Endodermal cell (in vitro differentiated cells): ENCODE data around the gene DNAJC5G. TPM values are rescaled to one million over a fixed set of nuclear protein-coding genes. Genes with fewer than 3 reads are reported as not detected.

Source experiments
- DNase-seq: peaks from one replicate; pipeline ENCODE4 v3.0.0-alpha.2; 2017
- H3K27ac ChIP-seq: 2 replicates; pipeline ENCODE4 v1.5.1; 2013; ENCODE audit warnings: mild to moderate bottlenecking, low read depth, low read length, moderate library complexity
- H3K27me3 ChIP-seq: 2 replicates; pipeline ENCODE4 v1.6.1; 2013; ENCODE audit warnings: mild to moderate bottlenecking, low read length, moderate library complexity; ENCODE audit not compliant: insufficient read depth, control insufficient read depth, poor library complexity, severe bottlenecking
- H3K36me3 ChIP-seq: 2 replicates; pipeline ENCODE4 v1.7.0; 2013; ENCODE audit warnings: mild to moderate bottlenecking, low read length, moderate library complexity; ENCODE audit not compliant: control insufficient read depth, insufficient read depth
- H3K4me1 ChIP-seq: one replicate; pipeline ENCODE4 v1.7.0; 2013; ENCODE audit warnings: low read length; ENCODE audit not compliant: control insufficient read depth, insufficient read depth
- H3K4me3 ChIP-seq: 2 replicates; pipeline ENCODE4 v1.5.1; 2013; ENCODE audit warnings: mild to moderate bottlenecking, low read length, moderate library complexity
- H3K9ac ChIP-seq: 2 replicates; pipeline ENCODE4 v1.6.1; 2013; ENCODE audit warnings: mild to moderate bottlenecking, low read length, moderate library complexity; ENCODE audit not compliant: poor library complexity, severe bottlenecking; ENCODE audit errors: extremely low read depth
- H3K9me3 ChIP-seq: 2 replicates; pipeline ENCODE4 v1.6.1; 2013; ENCODE audit warnings: mild to moderate bottlenecking, low read length, moderate library complexity; ENCODE audit not compliant: control insufficient read depth
- H3K27ac Mint-ChIP-seq: 2 replicates; pipeline ENCODE4 v1.8.0; 2020; ENCODE audit warnings: mixed read lengths
- H3K27me3 Mint-ChIP-seq: 2 replicates; pipeline ENCODE4 v1.8.0; 2021; ENCODE audit warnings: mild to moderate bottlenecking, mixed read lengths; ENCODE audit not compliant: insufficient read depth
- H3K36me3 Mint-ChIP-seq: 2 replicates; pipeline ENCODE4 v1.8.0; 2020; ENCODE audit warnings: low read depth, mixed read lengths
- H3K4me1 Mint-ChIP-seq: 2 replicates; pipeline ENCODE4 v1.8.0; 2020; ENCODE audit warnings: mixed read lengths
- H3K4me3 Mint-ChIP-seq: 2 replicates; pipeline ENCODE4 v1.8.0; 2020; ENCODE audit warnings: mild to moderate bottlenecking, moderate library complexity, mixed read lengths
- H3K9me3 Mint-ChIP-seq: 2 replicates; pipeline ENCODE4 v1.8.0; 2020; ENCODE audit warnings: mild to moderate bottlenecking, mixed read lengths
- CTCF ChIP-seq: fragments of 200-600 bp; sonication (generic); conservative IDR thresholded peaks from 2 replicates; pipeline ENCODE4 v1.5.0; 2021; ENCODE audit warnings: antibody characterized with exemption, mild to moderate bottlenecking
- WGBS, 2 experiments: methylation state at CpG; one replicate each; pipeline versions ENCODE4 v1.1.5 to v1.1.7; 2013; ENCODE audit warnings: missing lambda C conversion rate in 2 of 2, mixed read lengths in 1 of 2; ENCODE audit not compliant: insufficient coverage in 1 of 2, insufficient read length in 1 of 2; 5-methylcytosine and 5-hydroxymethylcytosine counted together
- total RNA-seq, 2 donors: library from RNA; stranded (reverse); fragmentation: NEBNext Ultra II Directional in 1 of 2; extraction: Animal tissue kit (Norgen Biotek cat#: 25700) in 1 of 2; gene quantifications; 2 replicates in 1 of 2; 3 replicates in 1 of 2; pipeline ENCODE4 v1.2.1, GENCODE V29; 2021

Gene DNAJC5G
- total RNA-seq, 2 donors from 2014 or later = 0.49 TPM; not detected in 1

GRCh38 chr2:27261241-27261925, 13.8 kb upstream of the DNAJC5G start:
- Mint-ChIP-seq H3K27ac (no peak overlapping the region), H3K4me3 (peak overlapping the region; percentile 40), H3K27me3 (peaks cover 50% of the 10 kb centered on the region), H3K36me3 (no peaks in the 10 kb centered on the region), H3K9me3 (no peaks in the 10 kb centered on the region), H3K4me1 (peaks cover 21% of the 10 kb centered on the region)
- Histone ChIP-seq H3K36me3 (no peaks in the 10 kb centered on the region), H3K9me3 (no peaks in the 10 kb centered on the region), H3K4me3 (no peak overlapping the region), H3K4me1 (peaks cover 3% of the 10 kb centered on the region), H3K27me3 (peaks cover 86% of the 10 kb centered on the region), H3K27ac (no peak overlapping the region), H3K9ac (no peak overlapping the region)
- no peak for TF ChIP-seq CTCF
- 45 to 55% methylated on average over 6 to 11 of the region's 11 CpGs for WGBS, 2 experiments
- peak; percentile 38 for DNase-seq

- H3K27ac Mint-ChIP-seq = no peak overlapping the region
- Histone ChIP-seq H3K36me3 (no peaks in the 10 kb centered on the region), H3K4me1 (peaks cover 3% of the 10 kb centered on the region), H3K27ac (no peak overlapping the region), H3K27me3 (peaks cover 86% of the 10 kb centered on the region), H3K9me3 (no peaks in the 10 kb centered on the region), H3K4me3 (no peak overlapping the region), H3K9ac (no peak overlapping the region)
- H3K36me3 Mint-ChIP-seq = no peaks in the 10 kb centered on the region
- H3K9me3 Mint-ChIP-seq = no peaks in the 10 kb centered on the region
- H3K27me3 Mint-ChIP-seq = peaks cover 45% of the 10 kb centered on the region
- DNase-seq = peak; percentile 58
- WGBS, 2 experiments = 6 to 8% methylated on average over 8 to 40 of the region's 40 CpGs
- peaks cover 21% of the 10 kb centered on the region for H3K4me1 Mint-ChIP-seq
- peak overlapping the region; percentile 40 for H3K4me3 Mint-ChIP-seq
- TF ChIP-seq CTCF = no peak
Measured at GRCh38 chr2:27261926-27262298, 13.3 kb upstream of the DNAJC5G start.

- 1% methylated on average over 31 to 96 of the region's 96 CpGs for WGBS, 2 experiments
- peaks cover 43% of the 10 kb centered on the region for H3K27me3 Mint-ChIP-seq
- H3K27ac Mint-ChIP-seq = no peak within 1 kb of the TSS
- H3K9me3 Mint-ChIP-seq = no peaks in the 10 kb centered on the region
- no peaks in the 10 kb centered on the region for H3K36me3 Mint-ChIP-seq
- no peaks in the 10 kb centered on the region for H3K36me3 ChIP-seq
- H3K4me1 ChIP-seq = peaks cover under 1% of the 10 kb centered on the region
- peak within 1 kb of the TSS; percentile 55 for H3K4me3 Mint-ChIP-seq
- DNase-seq = peak; percentile 79
- peaks cover 88% of the 10 kb centered on the region for H3K27me3 ChIP-seq
- peak within 1 kb of the TSS; percentile 78 for H3K4me3 ChIP-seq
- no peak within 1 kb of the TSS for H3K27ac ChIP-seq
- H3K4me1 Mint-ChIP-seq = peaks cover 16% of the 10 kb centered on the region
- H3K9me3 ChIP-seq = no peaks in the 10 kb centered on the region
- TF ChIP-seq CTCF = peak; percentile 43
- H3K9ac ChIP-seq = no peak within 1 kb of the TSS
Measured at GRCh38 chr2:27262379-27263286, 12.6 kb upstream of the DNAJC5G start, which contains the start of gene SLC30A3. Gene SLC30A3 (minus strand): TSS chr2:27263047. CDS start chr2:27262906, 141 bp downstream.
